ENCODE measurements around the gene CABLES1.

GRCh38 chr18:23171581-23172156, 36.4 kb downstream of the CABLES1 start:
- TF ChIP-seq, protein P1, sequence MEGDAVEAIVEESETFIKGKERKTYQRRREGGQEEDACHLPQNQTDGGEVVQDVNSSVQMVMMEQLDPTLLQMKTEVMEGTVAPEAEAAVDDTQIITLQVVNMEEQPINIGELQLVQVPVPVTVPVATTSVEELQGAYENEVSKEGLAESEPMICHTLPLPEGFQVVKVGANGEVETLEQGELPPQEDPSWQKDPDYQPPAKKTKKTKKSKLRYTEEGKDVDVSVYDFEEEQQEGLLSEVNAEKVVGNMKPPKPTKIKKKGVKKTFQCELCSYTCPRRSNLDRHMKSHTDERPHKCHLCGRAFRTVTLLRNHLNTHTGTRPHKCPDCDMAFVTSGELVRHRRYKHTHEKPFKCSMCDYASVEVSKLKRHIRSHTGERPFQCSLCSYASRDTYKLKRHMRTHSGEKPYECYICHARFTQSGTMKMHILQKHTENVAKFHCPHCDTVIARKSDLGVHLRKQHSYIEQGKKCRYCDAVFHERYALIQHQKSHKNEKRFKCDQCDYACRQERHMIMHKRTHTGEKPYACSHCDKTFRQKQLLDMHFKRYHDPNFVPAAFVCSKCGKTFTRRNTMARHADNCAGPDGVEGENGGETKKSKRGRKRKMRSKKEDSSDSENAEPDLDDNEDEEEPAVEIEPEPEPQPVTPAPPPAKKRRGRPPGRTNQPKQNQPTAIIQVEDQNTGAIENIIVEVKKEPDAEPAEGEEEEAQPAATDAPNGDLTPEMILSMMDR (IDR thresholded peaks at IDR 0.05), result no peak
- TF ChIP-seq POLR2A (IDR thresholded peaks at IDR 0.05), result no peak

All from uterus (tissue), 2 donors.